Mesendoderm (in vitro differentiated cells): ENCODE results near the gene TNKS2. TPM values are rescaled to one million over a fixed set of nuclear protein-coding genes. Genes with fewer than 3 reads are reported as not detected.
"Not testable (repeated sequence)": the region's sequence is repeated elsewhere in the genome, so short reads cannot be mapped to it uniquely, and the experiment has no call there.

Experiments used
- DNase-seq: peaks from one replicate; pipeline ENCODE4 v3.0.0; 2013
- H2AK5ac ChIP-seq: 2 replicates; pipeline ENCODE4 v1.6.1; 2013; ENCODE audit warnings: low read length, inconsistent platforms
- H2BK120ac ChIP-seq: 2 replicates; pipeline ENCODE4 v1.6.1; 2013; ENCODE audit warnings: low read depth, mild to moderate bottlenecking, low read length, moderate library complexity, mixed read lengths
- H2BK15ac ChIP-seq: replicated peaks from 2 replicates; pipeline ENCODE4 v1.6.1; 2013; ENCODE audit warnings: low read depth, mild to moderate bottlenecking, moderate library complexity
- H2BK5ac ChIP-seq: 2 replicates; pipeline ENCODE4 v1.6.1; 2013; ENCODE audit warnings: low read length, inconsistent platforms
- H3K18ac ChIP-seq: 2 replicates; pipeline ENCODE4 v1.6.1; 2013; ENCODE audit warnings: mild to moderate bottlenecking, low read length, mixed read lengths
- H3K23ac ChIP-seq: one replicate; pipeline ENCODE4 v1.6.1; 2013; ENCODE audit warnings: low read length
- H3K27ac ChIP-seq: 2 replicates; pipeline ENCODE4 v1.5.1; 2013; ENCODE audit warnings: low read depth, mild to moderate bottlenecking, inconsistent platforms, low read length, moderate library complexity
- H3K27me3 ChIP-seq: 2 replicates; pipeline ENCODE4 v1.6.1; 2013; ENCODE audit warnings: low read length, control low read depth, mild to moderate bottlenecking, inconsistent platforms; ENCODE audit not compliant: insufficient read depth, poor library complexity
- H3K36me3 ChIP-seq: 2 replicates; pipeline ENCODE4 v1.6.1; 2013; ENCODE audit warnings: low read length, inconsistent platforms; ENCODE audit not compliant: control insufficient read depth, insufficient read depth
- H3K4ac ChIP-seq: one replicate; pipeline ENCODE4 v1.6.1; 2013; ENCODE audit warnings: low read depth, mild to moderate bottlenecking, low read length, moderate library complexity
- H3K4me1 ChIP-seq: 2 replicates; pipeline ENCODE4 v1.6.1; 2013; ENCODE audit warnings: low read depth, low read length, inconsistent platforms; ENCODE audit not compliant: control insufficient read depth
- H3K4me2 ChIP-seq: 2 replicates; pipeline ENCODE4 v1.6.1; 2013; ENCODE audit warnings: low read length
- H3K4me3 ChIP-seq: 2 replicates; pipeline ENCODE4 v1.5.1; 2013; ENCODE audit warnings: mild to moderate bottlenecking, low read length
- H3K56ac ChIP-seq: one replicate; pipeline ENCODE4 v1.6.1; 2013; ENCODE audit warnings: low read length
- H3K79me1 ChIP-seq: 2 replicates; pipeline ENCODE4 v1.6.1; 2013; ENCODE audit warnings: low read length, inconsistent platforms
- H3K79me2 ChIP-seq: 2 replicates; pipeline ENCODE4 v1.6.1; 2013; ENCODE audit warnings: mild to moderate bottlenecking, low read length; ENCODE audit not compliant: control insufficient read depth, insufficient read depth
- H3K9ac ChIP-seq: 2 replicates; pipeline ENCODE4 v1.6.1; 2013; ENCODE audit warnings: low read length, inconsistent platforms
- H4K5ac ChIP-seq: one replicate; pipeline ENCODE4 v1.6.1; 2013; ENCODE audit warnings: low read length
- H4K8ac ChIP-seq: one replicate; pipeline ENCODE4 v1.6.1; 2013; ENCODE audit warnings: low read depth, mild to moderate bottlenecking, control low read depth, low read length, moderate library complexity
- WGBS: extraction: QIAGEN DNeasy Blood & Tissue Kit; methylation state at CpG from one replicate; pipeline ENCODE4 v1.1.7; 2013; ENCODE audit warnings: low lambda C conversion rate, missing lambda C conversion rate; ENCODE audit not compliant: insufficient coverage; ENCODE audit errors: extremely low coverage; 5-methylcytosine and 5-hydroxymethylcytosine counted together
- polyA plus RNA-seq, 2 experiments: library from polyadenylated mRNA; stranded (reverse); fragments of 200-250 nt; gene quantifications; one replicate each; pipeline ENCODE4 v1.2.3, GENCODE V29; 2013

The TNKS2 gene
- polyA plus RNA-seq (2013, experiment 1 of 2) = 28.4 TPM
- 28.9 TPM for polyA plus RNA-seq (2013, experiment 2 of 2)

DNA sequence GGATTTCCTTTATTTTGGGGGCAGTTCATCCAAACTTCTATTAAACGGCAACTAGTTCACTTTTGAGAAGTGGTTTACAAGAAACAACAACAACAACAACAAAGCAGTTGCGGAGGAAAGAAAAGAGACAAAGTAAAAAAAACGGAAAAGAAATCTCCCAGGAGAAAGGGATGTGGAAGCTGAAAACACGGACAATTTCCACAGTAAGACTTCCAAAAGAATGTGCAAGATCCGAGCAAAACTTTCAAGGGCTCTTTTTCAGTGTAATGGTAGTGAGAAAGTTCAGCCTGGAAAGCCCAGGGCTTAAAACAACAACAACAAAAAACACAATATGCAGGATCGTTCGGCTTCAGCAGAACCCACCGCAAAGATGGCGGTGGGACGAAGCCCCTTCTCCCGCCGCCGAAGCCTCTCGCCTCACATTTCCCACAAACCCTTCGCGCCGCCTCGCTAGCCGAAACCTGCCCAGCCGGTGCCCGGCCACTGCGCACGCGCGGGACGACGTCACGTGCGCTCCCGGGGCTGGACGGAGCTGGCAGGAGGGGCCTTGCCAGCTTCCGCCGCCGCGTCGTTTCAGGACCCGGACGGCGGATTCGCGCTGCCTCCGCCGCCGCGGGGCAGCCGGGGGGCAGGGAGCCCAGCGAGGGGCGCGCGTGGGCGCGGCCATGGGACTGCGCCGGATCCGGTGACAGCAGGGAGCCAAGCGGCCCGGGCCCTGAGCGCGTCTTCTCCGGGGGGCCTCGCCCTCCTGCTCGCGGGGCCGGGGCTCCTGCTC lies at the start of gene TNKS2:
TSS of gene TNKS2 (plus strand) at position 553 of the 775 bp plus-strand sequence. CDS start 265 bp downstream, outside the sequence.
- Histone ChIP-seq H3K4ac (peak within 1 kb of the TSS; percentile 81), H3K27ac (peak within 1 kb of the TSS; percentile 100)

DNA sequence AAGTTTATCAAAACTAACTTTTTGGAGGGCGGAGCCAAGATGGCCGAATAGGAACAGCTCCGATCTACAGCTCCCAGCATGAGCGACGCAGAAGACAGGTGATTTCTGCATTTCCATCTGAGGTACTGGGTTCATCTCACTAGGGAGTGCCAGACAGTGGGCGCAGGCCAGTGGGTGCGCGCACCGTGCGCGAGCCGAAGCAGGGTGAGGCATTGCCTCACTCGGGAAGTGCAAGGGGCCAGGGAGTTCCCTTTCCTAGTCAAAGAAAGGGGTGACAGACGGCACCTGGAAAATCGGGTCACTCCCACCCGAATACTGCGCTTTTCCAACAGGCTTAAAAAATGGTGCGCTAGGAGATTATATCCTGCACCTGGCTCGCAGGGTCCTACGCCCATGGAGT lies 48.6 kb upstream of the TNKS2 start:
- no CpG with 5 or more reads among the region's 20 CpGs for WGBS

More for the DNA sequence above, at the start of gene TNKS2:
- Histone ChIP-seq H2BK120ac (no peak within 1 kb of the TSS), H3K4me2 (peak within 1 kb of the TSS; percentile 67), H3K23ac (peak within 1 kb of the TSS; percentile 74), H3K36me3 (no peaks in the 10 kb centered on the region), H2BK5ac (peak within 1 kb of the TSS; percentile 69), H3K9ac (peak within 1 kb of the TSS; percentile 97), H2BK15ac (no peak within 1 kb of the TSS), H3K4me1 (peaks cover 2% of the 10 kb centered on the region), H2AK5ac (no peak within 1 kb of the TSS), H4K8ac (peak within 1 kb of the TSS; percentile 100), H3K18ac (peak within 1 kb of the TSS; percentile 82), H3K79me2 (peaks cover 45% of the 10 kb centered on the region), H3K4me3 (peak within 1 kb of the TSS; percentile 92), H3K27me3 (no peaks in the 10 kb centered on the region), H3K79me1 (peaks cover 4% of the 10 kb centered on the region), H4K5ac (no peak within 1 kb of the TSS), H3K56ac (peak within 1 kb of the TSS; percentile 79)
- WGBS = no CpG with 5 or more reads among the region's 64 CpGs
- peak; percentile 98 for DNase-seq

DNA sequence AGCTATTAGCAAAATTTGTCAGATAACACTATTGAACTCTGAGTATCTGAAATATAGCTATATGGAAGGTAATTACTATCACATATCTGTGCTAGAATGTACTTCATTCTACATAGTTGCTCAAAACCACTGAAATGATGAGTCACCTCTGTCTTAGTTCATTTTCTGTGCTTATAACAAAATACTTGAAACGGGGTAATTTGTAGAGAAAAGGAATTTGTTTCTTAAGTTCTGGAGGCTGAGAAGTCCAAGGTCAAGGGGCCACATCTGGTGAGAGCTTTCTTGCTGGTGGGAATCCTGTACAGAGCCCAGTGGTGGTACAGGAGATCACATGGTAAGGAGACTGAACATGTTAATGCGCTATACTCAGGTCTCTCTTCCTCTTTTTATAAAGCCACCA lies 41.9 kb upstream of the TNKS2 start:
- no peak overlapping the region for H2AK5ac ChIP-seq
- no peaks in the 10 kb centered on the region for H3K79me1 ChIP-seq
- H2BK120ac ChIP-seq = no peak overlapping the region
- H3K27ac ChIP-seq = no peak overlapping the region
- no peaks in the 10 kb centered on the region for H3K79me2 ChIP-seq
- no CpG with 5 or more reads among the region's 2 CpGs for WGBS
- H3K4me1 ChIP-seq = no peaks in the 10 kb centered on the region
- H2BK15ac ChIP-seq = no peak overlapping the region
- no peak overlapping the region for H3K4me3 ChIP-seq
- H3K9ac ChIP-seq = no peak overlapping the region
- H4K5ac ChIP-seq = no peak overlapping the region
- H4K8ac ChIP-seq = no peak overlapping the region
- no peak for DNase-seq
- H3K4ac ChIP-seq = no peak overlapping the region
- H3K36me3 ChIP-seq = no peaks in the 10 kb centered on the region
- no peaks in the 10 kb centered on the region for H3K27me3 ChIP-seq
- no peak overlapping the region for H2BK5ac ChIP-seq
- no peak overlapping the region for H3K18ac ChIP-seq
- H3K56ac ChIP-seq = no peak overlapping the region
- H3K4me2 ChIP-seq = no peak overlapping the region
- H3K23ac ChIP-seq = no peak overlapping the region

More for the DNA sequence above, 48.6 kb upstream of the TNKS2 start:
- H4K5ac ChIP-seq, H3K27ac ChIP-seq, H3K9ac ChIP-seq, H4K8ac ChIP-seq, H3K4me1 ChIP-seq, H2AK5ac ChIP-seq, H3K4ac ChIP-seq, H3K27me3 ChIP-seq, H3K4me2 ChIP-seq, DNase-seq, H3K18ac ChIP-seq, H2BK120ac ChIP-seq, H3K23ac ChIP-seq, H3K79me1 ChIP-seq, H2BK15ac ChIP-seq, H3K79me2 ChIP-seq, H3K56ac ChIP-seq, H3K4me3 ChIP-seq, H3K36me3 ChIP-seq, H2BK5ac ChIP-seq: not testable (repeated sequence)

DNA sequence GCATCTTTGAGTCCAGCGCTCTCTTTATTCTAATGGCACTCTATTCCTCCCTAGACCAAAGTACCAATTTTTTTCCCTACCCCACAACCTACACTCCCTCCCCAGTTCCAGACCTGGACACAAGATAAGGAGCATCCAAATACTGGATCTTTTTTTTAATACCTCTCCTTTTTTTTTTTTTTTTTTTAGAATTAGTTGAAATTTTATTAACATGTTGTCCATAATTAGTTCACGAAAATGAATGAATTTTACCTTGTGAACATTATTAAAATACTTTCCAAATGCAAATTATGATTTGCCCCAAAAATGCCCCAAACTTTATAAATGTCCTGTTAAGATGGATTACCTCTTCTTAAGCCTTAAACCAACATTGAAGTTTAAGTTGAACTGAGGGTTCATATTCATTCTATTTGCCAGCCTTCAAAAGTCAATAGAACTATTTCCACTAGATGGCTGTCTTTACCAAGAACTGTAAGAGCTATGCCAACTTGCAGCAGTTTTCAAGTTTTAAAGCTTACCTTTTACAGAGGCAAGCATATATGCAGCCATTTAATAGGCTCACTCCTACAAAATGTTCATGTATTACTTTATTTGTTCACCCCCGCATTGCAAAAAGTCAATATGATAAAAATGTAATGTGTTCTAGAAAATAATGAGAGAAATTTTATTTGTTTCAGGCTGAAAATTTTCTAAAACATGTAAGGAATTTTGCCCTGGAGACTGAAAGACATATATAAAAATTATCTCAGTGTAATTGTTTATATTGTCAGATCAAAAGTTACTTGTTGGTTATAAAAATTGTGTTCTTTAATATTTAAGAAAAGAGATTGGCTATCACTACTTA lies 39.7 kb upstream of the TNKS2 start:
- Histone ChIP-seq H3K27me3 (no peaks in the 10 kb centered on the region), H3K9ac (no peak overlapping the region), H3K79me1 (no peaks in the 10 kb centered on the region), H2BK15ac (no peak overlapping the region), H3K23ac (no peak overlapping the region), H3K79me2 (no peaks in the 10 kb centered on the region), H2BK120ac (no peak overlapping the region), H2AK5ac (no peak overlapping the region), H3K4me3 (no peak overlapping the region), H3K56ac (no peak overlapping the region), H3K4ac (no peak overlapping the region), H3K27ac (no peak overlapping the region), H3K4me2 (no peak overlapping the region), H3K18ac (no peak overlapping the region), H3K4me1 (no peaks in the 10 kb centered on the region), H4K8ac (no peak overlapping the region), H3K36me3 (no peaks in the 10 kb centered on the region), H2BK5ac (no peak overlapping the region), H4K5ac (no peak overlapping the region)
- DNase-seq = peak; percentile 76
- WGBS = no CpG with 5 or more reads among the region's 3 CpGs

DNA sequence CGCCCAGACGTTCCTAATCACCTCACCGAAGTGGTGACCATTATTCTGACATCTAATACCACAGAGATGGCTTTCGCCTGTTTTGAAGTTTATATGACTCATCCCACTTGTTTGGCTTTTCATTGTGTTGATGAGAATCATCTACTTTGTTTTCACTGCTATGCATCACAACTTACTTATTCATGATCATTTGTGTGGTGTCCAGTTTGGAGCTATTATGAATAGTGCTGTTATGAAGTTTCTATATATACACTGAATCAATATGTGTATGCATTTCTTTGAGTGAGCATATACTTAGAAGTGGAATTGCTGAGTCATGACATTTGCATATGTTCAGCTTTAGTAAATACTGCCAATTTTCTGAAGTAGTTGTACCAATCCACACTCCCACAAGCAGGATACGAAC lies 38.6 kb upstream of the TNKS2 start:
- Histone ChIP-seq H3K4me1 (no peaks in the 10 kb centered on the region), H3K4ac (no peak overlapping the region), H3K56ac (no peak overlapping the region), H3K23ac (no peak overlapping the region), H2BK120ac (no peak overlapping the region), H2BK15ac (no peak overlapping the region), H3K79me1 (no peaks in the 10 kb centered on the region), H2BK5ac (no peak overlapping the region), H2AK5ac (no peak overlapping the region), H3K27me3 (no peaks in the 10 kb centered on the region), H3K79me2 (no peaks in the 10 kb centered on the region), H3K27ac (no peak overlapping the region), H4K8ac (no peak overlapping the region), H3K36me3 (no peaks in the 10 kb centered on the region), H3K18ac (no peak overlapping the region), H4K5ac (no peak overlapping the region), H3K4me2 (no peak overlapping the region), H3K4me3 (no peak overlapping the region), H3K9ac (no peak overlapping the region)
- WGBS = no CpG with 5 or more reads among the region's 5 CpGs
- peak; percentile 9 for DNase-seq
